Naive thymus-derived CD8-positive, alpha-beta T cell (primary cell): ENCODE data around the gene TAF1. TPM values are rescaled to one million over a fixed set of nuclear protein-coding genes. Genes with fewer than 3 reads are reported as not detected.
"Not testable (repeated sequence)": the region's sequence is repeated elsewhere in the genome, so short reads cannot be mapped to it uniquely, and the experiment has no call there.

Experiments
- ATAC-seq, 2 donors: fragments of 150-1000 bp; cut with Tn5 transposase in 1 of 2; sonication (Bioruptor Pico), chemical (Tn5 transposase) in 1 of 2; 1 replicate in 1 of 2; 2 replicates in 1 of 2; pipeline ENCODE4 v1.10.0; 2021; ENCODE audit warnings: mild to moderate bottlenecking in 2 of 2, moderate library complexity in 2 of 2
- POLR2A ChIA-PET: fragments of 350-600 bp; sonication (Branson Sonifier 250); formaldehyde crosslinking; loops from one replicate; lab custom pipeline; 2021; ENCODE audit warnings: antibody characterized with exemption; lab: Charles Lee
- DNase-seq, 10 donors: peaks; one replicate each; pipeline versions ENCODE4 v3.0.0 to v3.0.0-alpha.2; 2020 to 2022
- H3K27ac Mint-ChIP-seq, 10 donors: one replicate each; pipeline ENCODE4 v1.8.0; 2020 to 2022; ENCODE audit warnings: mild to moderate bottlenecking in 10 of 10, mixed read lengths in 10 of 10, moderate library complexity in 4 of 10, inconsistent platforms in 1 of 10
- H3K27me3 Mint-ChIP-seq, 5 donors: one replicate each; pipeline ENCODE4 v1.8.0; 2021 to 2022; ENCODE audit warnings: mixed read lengths in 5 of 5
- H3K36me3 Mint-ChIP-seq, 3 donors: one replicate each; pipeline ENCODE4 v1.8.0; 2020 to 2022; ENCODE audit warnings: mixed read lengths in 3 of 3, mild to moderate bottlenecking in 2 of 3, inconsistent platforms in 1 of 3
- H3K4me1 Mint-ChIP-seq, 4 donors: one replicate each; pipeline ENCODE4 v1.8.0; 2021 to 2022; ENCODE audit warnings: mixed read lengths in 4 of 4
- H3K4me3 Mint-ChIP-seq, 10 donors: one replicate each; pipeline ENCODE4 v1.8.0; 2020 to 2022; ENCODE audit warnings: mild to moderate bottlenecking in 10 of 10, mixed read lengths in 10 of 10, moderate library complexity in 6 of 10, inconsistent platforms in 1 of 10
- H3K9me3 Mint-ChIP-seq, 9 donors: one replicate each; pipeline ENCODE4 v1.8.0; 2020 to 2022; ENCODE audit warnings: mixed read lengths in 9 of 9, mild to moderate bottlenecking in 3 of 9, inconsistent platforms in 1 of 9, moderate library complexity in 1 of 9
- polyA plus RNA-seq, 3 donors: library from polyadenylated mRNA; unstranded; fragments of 300-500 nt; fragmentation: Illumina TruSeq; gene quantifications; one replicate each; pipeline ENCODE4 v1.2.3, GENCODE V29; 2021
- total RNA-seq, 8 experiments: library from RNA in 2 of 8; stranded (reverse) in 2 of 8; gene quantifications; one replicate each; pipeline ENCODE4 v1.2.3 and lab custom pipeline; 2021 to 2026

The TAF1 gene, protein sequence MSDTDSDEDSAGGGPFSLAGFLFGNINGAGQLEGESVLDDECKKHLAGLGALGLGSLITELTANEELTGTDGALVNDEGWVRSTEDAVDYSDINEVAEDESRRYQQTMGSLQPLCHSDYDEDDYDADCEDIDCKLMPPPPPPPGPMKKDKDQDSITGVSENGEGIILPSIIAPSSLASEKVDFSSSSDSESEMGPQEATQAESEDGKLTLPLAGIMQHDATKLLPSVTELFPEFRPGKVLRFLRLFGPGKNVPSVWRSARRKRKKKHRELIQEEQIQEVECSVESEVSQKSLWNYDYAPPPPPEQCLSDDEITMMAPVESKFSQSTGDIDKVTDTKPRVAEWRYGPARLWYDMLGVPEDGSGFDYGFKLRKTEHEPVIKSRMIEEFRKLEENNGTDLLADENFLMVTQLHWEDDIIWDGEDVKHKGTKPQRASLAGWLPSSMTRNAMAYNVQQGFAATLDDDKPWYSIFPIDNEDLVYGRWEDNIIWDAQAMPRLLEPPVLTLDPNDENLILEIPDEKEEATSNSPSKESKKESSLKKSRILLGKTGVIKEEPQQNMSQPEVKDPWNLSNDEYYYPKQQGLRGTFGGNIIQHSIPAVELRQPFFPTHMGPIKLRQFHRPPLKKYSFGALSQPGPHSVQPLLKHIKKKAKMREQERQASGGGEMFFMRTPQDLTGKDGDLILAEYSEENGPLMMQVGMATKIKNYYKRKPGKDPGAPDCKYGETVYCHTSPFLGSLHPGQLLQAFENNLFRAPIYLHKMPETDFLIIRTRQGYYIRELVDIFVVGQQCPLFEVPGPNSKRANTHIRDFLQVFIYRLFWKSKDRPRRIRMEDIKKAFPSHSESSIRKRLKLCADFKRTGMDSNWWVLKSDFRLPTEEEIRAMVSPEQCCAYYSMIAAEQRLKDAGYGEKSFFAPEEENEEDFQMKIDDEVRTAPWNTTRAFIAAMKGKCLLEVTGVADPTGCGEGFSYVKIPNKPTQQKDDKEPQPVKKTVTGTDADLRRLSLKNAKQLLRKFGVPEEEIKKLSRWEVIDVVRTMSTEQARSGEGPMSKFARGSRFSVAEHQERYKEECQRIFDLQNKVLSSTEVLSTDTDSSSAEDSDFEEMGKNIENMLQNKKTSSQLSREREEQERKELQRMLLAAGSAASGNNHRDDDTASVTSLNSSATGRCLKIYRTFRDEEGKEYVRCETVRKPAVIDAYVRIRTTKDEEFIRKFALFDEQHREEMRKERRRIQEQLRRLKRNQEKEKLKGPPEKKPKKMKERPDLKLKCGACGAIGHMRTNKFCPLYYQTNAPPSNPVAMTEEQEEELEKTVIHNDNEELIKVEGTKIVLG (N-terminal part only)
- total RNA-seq (10 to 100 TPM; 82.0 to 84.7 TPM), polyA plus RNA-seq (10 to 100 TPM in 1 of 3 donors, 1 to 10 TPM in 2; 4.3 to 10.2 (median 9.9) TPM), total RNA-seq (lab: John Stamatoyannopoulos, UW) (97.8 to 191 (median 158) reads per million in 6 experiments)

DNA sequence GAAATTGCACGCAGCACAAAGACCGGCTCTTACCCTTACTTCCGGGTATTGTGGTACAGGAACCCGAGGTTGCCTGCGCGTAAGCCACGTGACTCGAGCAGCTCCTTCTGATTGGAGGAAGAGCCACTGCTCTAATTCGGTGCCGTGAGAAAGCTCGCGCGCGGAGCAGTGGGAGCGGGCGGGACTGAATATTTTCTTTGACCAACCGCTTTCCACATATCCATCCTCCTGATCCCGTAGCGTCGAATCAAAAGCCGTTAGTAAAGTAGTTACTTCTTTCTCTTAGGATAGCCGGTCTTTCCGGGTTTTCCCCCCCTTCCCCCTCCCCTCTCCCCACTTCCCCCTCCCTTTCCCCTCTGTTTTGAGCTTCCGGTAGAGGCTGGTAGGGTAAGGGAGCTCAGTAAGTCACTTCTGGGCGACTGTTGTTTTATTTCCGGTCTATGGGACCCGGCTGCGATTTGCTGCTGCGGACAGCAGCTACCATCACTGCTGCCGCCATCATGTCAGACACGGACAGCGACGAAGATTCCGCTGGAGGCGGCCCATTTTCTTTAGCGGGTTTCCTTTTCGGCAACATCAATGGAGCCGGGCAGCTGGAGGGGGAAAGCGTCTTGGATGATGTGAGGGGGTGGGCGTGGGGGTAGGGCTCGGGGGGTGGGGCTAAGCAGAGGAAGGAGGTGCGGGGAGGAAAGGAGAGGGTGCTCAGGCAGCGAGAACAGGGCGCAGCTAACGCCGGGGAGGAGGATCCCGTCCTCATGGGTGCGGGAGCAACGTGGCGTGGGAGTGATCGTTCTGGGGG lies at the start of gene TAF1:
TAF1 (plus strand) TSS at position 483 of the 799 bp plus-strand sequence; CDS start at position 501, 18 bp downstream.
- Mint-ChIP-seq H3K4me1 (peaks cover 17 to 32% (median 26%) of the 10 kb centered on the region in 4 donors), H3K9me3 (no peaks in the 10 kb centered on the region), H3K36me3 (peaks cover 0 to 25% (median 2%) of the 10 kb centered on the region in 3 donors), H3K27me3 (no peaks in the 10 kb centered on the region), H3K4me3 (peak within 1 kb of the TSS; percentile 90 to 99 (median 98)), H3K27ac (peak within 1 kb of the TSS; percentile 95 to 100 (median 99))
- POLR2A ChIA-PET = interaction anchor here (0.5 to 3.9 kb wide), 26 partner anchors 11 to 1233 kb away, joined by 3 to 84 read pairs (median 4); partner anchors contain the start of genes IGBP1, IL2RG, MED12 and NONO
- ATAC-seq = peak; percentile 89 to 91
- DNase-seq = peak; percentile 74 to 97 (median 90)

GRCh38 chrX:71316959-71317358 lies 49.2 kb upstream of the TAF1 start:
- POLR2A ChIA-PET, H3K36me3 Mint-ChIP-seq, DNase-seq, H3K27me3 Mint-ChIP-seq, ATAC-seq, H3K4me1 Mint-ChIP-seq, H3K4me3 Mint-ChIP-seq, H3K9me3 Mint-ChIP-seq: not testable (repeated sequence)
- H3K27ac Mint-ChIP-seq = peak overlapping the region in 2 of 10 donors; percentile 11 to 29

DNA sequence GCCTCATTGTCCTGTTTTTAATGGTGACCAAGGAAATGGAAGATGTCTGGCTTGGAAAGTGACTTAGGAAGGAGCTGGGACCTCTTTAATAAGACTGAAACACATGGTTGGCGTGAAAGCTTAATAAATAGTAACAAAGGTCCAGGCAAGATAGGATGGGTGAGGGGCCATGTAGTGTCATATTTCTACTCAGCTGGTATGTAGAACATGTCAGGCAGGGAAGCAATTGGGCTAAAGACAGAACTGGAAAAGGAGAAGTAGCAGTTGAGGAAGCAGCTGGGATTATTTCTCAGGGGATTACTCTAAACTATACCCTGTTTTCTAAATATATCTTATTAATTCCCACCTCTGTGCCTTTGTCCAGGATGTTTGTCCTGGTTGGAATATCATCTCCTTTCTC lies 46.0 kb upstream of the TAF1 start:
- ATAC-seq (no peak), DNase-seq (no peak)
- Mint-ChIP-seq H3K4me1 (no peaks in the 10 kb centered on the region), H3K27ac (no peak overlapping the region), H3K27me3 (no peaks in the 10 kb centered on the region), H3K36me3 (peaks cover 0 to 7% (median 0%) of the 10 kb centered on the region in 3 donors), H3K4me3 (no peak overlapping the region), H3K9me3 (peaks cover 0 to 2% (median 0%) of the 10 kb centered on the region in 9 donors)
- POLR2A ChIA-PET = no interaction called here

GRCh38 chrX:71321731-71322130 lies 44.4 kb upstream of the TAF1 start:
- Mint-ChIP-seq H3K36me3 (peaks cover under 1 to 5% (median 2%) of the 10 kb centered on the region in 3 donors), H3K27ac (peak overlapping the region in 1 of 10 donors; percentile 56), H3K9me3 (peaks cover 0 to 4% (median 2%) of the 10 kb centered on the region in 9 donors), H3K27me3 (no peaks in the 10 kb centered on the region), H3K4me3 (no peak overlapping the region), H3K4me1 (no peaks in the 10 kb centered on the region)
- POLR2A ChIA-PET = no interaction called here
- ATAC-seq = no peak
- no peak for DNase-seq

DNA sequence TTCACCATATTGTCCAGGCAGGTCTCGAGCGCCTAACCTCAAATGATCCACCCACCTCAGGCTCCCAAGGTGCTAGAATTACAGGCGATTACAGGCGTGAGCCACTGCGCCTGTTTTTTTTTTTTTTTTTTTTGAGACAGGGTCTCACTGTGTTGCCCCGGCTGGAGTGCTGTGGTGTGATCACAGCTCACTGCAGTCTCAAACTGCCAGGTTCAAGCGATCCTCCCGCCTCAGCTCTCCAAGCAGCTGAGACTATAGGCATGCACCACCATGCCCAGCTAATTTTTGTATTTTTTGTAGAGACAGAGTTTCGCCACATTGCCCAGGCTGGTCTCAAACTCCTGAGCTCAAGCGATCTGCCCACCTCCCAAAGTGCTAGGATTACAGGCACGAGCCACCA lies 41.7 kb upstream of the TAF1 start:
- H3K27ac Mint-ChIP-seq, H3K4me3 Mint-ChIP-seq, H3K27me3 Mint-ChIP-seq, H3K4me1 Mint-ChIP-seq, DNase-seq, POLR2A ChIA-PET, ATAC-seq: not testable (repeated sequence)
- peaks cover 0 to 11% (median 4%) of the 10 kb centered on the region in 9 donors for H3K9me3 Mint-ChIP-seq
- peaks cover 3 to 10% (median 7%) of the 10 kb centered on the region in 3 donors for H3K36me3 Mint-ChIP-seq

DNA sequence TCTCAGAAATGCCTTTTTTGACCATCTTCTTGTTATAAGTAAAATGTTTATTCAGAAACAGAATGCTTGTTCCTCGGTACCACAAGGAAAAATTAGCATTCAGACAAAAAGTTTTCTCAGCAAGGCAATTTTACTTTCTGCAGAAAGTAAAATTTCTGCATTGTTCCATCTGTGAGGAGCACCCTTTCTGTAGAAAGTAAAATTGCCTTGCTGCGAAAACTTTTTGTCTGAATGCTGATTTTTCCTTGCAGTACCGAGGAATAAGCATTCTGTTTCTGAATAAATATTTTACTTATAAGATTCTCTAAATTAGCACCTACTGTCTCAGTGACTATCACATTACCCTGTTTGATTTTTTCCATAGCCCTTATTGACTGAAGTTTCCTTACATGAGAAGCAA lies 39.8 kb upstream of the TAF1 start:
- Mint-ChIP-seq H3K4me1 (no peaks in the 10 kb centered on the region), H3K27me3 (no peaks in the 10 kb centered on the region), H3K9me3 (peaks cover 0 to 11% (median 4%) of the 10 kb centered on the region in 9 donors), H3K36me3 (peaks cover 3 to 10% (median 7%) of the 10 kb centered on the region in 3 donors), H3K4me3 (no peak overlapping the region), H3K27ac (no peak overlapping the region)
- DNase-seq (no peak), ATAC-seq (no peak)
- POLR2A ChIA-PET = no interaction called here

- H3K27ac Mint-ChIP-seq, H3K4me3 Mint-ChIP-seq, H3K9me3 Mint-ChIP-seq, H3K4me1 Mint-ChIP-seq, H3K27me3 Mint-ChIP-seq, POLR2A ChIA-PET, ATAC-seq, H3K36me3 Mint-ChIP-seq, DNase-seq: not testable (repeated sequence)
Measured at GRCh38 chrX:71349151-71349665, 16.9 kb upstream of the TAF1 start.

GRCh38 chrX:71349867-71350266 lies 16.3 kb upstream of the TAF1 start:
- H3K36me3 Mint-ChIP-seq, H3K27me3 Mint-ChIP-seq, ATAC-seq, H3K4me3 Mint-ChIP-seq, H3K4me1 Mint-ChIP-seq, H3K9me3 Mint-ChIP-seq, H3K27ac Mint-ChIP-seq, DNase-seq, POLR2A ChIA-PET: not testable (repeated sequence)

- H3K27me3 Mint-ChIP-seq, DNase-seq, H3K4me3 Mint-ChIP-seq, H3K9me3 Mint-ChIP-seq, H3K36me3 Mint-ChIP-seq, H3K4me1 Mint-ChIP-seq, ATAC-seq: not testable (repeated sequence)
- POLR2A ChIA-PET = interaction anchor here (0.7 to 1.7 kb wide), 3 partner anchors 13 to 238 kb away, joined by 4 to 16 read pairs (median 5); partner anchors contain the start of gene TAF1
- peak overlapping the region in 2 of 10 donors; percentile 48 to 86 for H3K27ac Mint-ChIP-seq
Measured at GRCh38 chrX:71352439-71352838, 13.7 kb upstream of the TAF1 start.

DNA sequence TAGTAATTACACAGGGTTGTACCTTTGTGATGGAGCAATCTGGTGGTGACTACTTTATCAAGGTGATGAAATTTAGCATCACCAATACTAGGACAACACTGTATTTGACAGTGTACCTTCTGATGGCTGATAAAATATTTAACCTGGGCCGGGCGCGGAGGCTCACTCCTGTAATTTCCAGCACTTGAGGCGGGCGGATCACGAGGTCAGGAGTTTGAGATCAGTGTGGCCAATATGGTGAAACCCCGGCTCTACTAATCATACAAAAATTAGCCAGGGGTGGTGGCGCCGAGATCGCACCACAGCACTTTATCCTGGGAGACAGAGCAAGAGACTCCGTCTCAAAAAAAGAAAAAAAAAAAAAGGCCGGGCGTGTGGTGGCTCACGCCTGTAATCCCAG lies 1.9 kb upstream of the TAF1 start:
- ATAC-seq (no peak), DNase-seq (no peak)
- peaks cover 0 to 12% (median 1%) of the 10 kb centered on the region in 3 donors for H3K36me3 Mint-ChIP-seq
- no peaks in the 10 kb centered on the region for H3K9me3 Mint-ChIP-seq
- H3K4me3 Mint-ChIP-seq = peak overlapping the region in 6 of 10 donors; percentile 6 to 96 (median 49)
- H3K27ac Mint-ChIP-seq = peak overlapping the region in 4 of 10 donors; percentile 15 to 53 (median 40)
- H3K27me3 Mint-ChIP-seq = no peaks in the 10 kb centered on the region
- H3K4me1 Mint-ChIP-seq = peaks cover 14 to 22% (median 19%) of the 10 kb centered on the region in 4 donors
- POLR2A ChIA-PET = no interaction called here

- Mint-ChIP-seq H3K4me3 (peak overlapping the region; percentile 90 to 99 (median 98)), H3K9me3 (no peaks in the 10 kb centered on the region), H3K27me3 (no peaks in the 10 kb centered on the region), H3K36me3 (peaks cover 0 to 18% (median 2%) of the 10 kb centered on the region in 3 donors), H3K27ac (peak overlapping the region; percentile 95 to 100 (median 98)), H3K4me1 (peaks cover 14 to 25% (median 20%) of the 10 kb centered on the region in 4 donors)
- ATAC-seq = no peak
- DNase-seq = peak in 2 of 10 donors; percentile 3 to 5
- POLR2A ChIA-PET = interaction anchor here (0.6 to 3.9 kb wide), 24 partner anchors 10 to 1232 kb away, joined by 3 to 84 read pairs (median 4); partner anchors contain the start of genes IGBP1, IL2RG, MED12 and NONO
Measured at GRCh38 chrX:71365356-71365874, 742 bp upstream of the TAF1 start.
